ENCODE measurements around the gene ST3GAL6. TPM values are rescaled to one million over a fixed set of nuclear protein-coding genes. Genes with fewer than 3 reads are reported as not detected.
A peak's percentile ranks its signal among the peaks of the same experiment; 100 is the strongest.

ST3GAL6 gene
- total and polyA plus RNA-seq, 2 of the 13 experiments (the other 11 are each of a cell fraction or from before 2014, with no cell fraction given): 17.5 to 23.2 TPM

DNA sequence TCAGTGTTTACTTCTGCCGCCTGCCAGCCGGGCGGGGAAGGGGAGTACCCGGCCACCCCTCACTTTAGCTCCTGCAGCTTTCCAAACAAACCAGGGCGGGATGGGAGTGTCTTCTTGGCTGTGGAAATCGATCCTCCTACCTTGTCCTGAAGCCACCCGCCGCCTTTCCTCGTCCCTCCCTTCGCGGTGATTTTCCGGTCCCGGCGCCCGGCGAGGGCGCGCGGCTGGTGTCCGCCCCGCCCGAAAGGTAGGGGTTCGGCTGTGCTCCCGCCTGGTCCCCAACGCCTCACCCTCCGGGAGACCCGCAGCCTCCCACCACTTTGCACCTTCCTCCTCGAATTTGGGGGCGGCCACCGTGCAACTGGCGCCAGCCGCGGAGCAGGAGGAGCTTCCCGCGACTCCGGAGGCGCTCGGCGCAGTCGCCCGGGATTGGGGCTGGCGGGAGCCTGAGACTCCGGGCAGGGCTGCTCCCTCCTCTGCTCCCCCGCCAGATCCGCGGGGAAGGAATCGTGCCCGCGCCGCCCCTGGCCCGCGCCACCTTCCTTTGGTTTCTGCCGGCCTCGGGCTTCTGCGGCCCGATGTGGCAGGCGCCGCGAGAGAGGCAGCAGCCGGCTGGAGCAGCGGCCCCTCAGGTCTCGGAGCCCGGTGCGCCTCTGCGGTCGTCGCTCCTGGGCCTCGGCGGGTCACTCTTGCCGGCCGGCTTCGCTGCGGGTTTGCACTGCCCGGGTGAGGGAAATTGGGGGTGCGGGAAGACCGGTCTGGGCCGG, 30.7 kb upstream of the ST3GAL6 start (continued):
- TF ChIP-seq RNF2 (conservative IDR thresholded peaks at IDR 0.05; ENCODE audit: low read depth): no peak
- TF ChIP-seq, protein P1, sequence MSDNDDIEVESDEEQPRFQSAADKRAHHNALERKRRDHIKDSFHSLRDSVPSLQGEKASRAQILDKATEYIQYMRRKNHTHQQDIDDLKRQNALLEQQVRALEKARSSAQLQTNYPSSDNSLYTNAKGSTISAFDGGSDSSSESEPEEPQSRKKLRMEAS (IDR thresholded peaks at IDR 0.05): peak; percentile 52
- TF ChIP-seq U2AF1 (optimal IDR thresholded peaks at IDR 0.05; ENCODE audit: low read depth, low read length): no peak
- TF ChIP-seq, protein P2, sequence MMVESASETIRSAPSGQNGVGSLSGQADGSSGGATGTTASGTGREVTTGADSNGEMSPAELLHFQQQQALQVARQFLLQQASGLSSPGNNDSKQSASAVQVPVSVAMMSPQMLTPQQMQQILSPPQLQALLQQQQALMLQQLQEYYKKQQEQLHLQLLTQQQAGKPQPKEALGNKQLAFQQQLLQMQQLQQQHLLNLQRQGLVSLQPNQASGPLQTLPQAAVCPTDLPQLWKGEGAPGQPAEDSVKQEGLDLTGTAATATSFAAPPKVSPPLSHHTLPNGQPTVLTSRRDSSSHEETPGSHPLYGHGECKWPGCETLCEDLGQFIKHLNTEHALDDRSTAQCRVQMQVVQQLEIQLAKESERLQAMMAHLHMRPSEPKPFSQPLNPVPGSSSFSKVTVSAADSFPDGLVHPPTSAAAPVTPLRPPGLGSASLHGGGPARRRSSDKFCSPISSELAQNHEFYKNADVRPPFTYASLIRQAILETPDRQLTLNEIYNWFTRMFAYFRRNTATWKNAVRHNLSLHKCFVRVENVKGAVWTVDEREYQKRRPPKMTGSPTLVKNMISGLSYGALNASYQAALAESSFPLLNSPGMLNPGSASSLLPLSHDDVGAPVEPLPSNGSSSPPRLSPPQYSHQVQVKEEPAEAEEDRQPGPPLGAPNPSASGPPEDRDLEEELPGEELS (CRISPR knock-in tag; IDR thresholded peaks at IDR 0.05): peak; percentile 56; the same call in 1 of the 2 replicates
- no peak for TF ChIP-seq ATM (IDR thresholded peaks at IDR 0.05; ENCODE audit: borderline replicate concordance)
- TF ChIP-seq ELF4 (CRISPR knock-in tag; IDR thresholded peaks at IDR 0.05; ENCODE audit: borderline replicate concordance): no peak
- no peak for TF ChIP-seq ZNF790 (CRISPR knock-in tag; IDR thresholded peaks at IDR 0.05; ENCODE audit: borderline replicate concordance)
- TF ChIP-seq, protein P3, sequence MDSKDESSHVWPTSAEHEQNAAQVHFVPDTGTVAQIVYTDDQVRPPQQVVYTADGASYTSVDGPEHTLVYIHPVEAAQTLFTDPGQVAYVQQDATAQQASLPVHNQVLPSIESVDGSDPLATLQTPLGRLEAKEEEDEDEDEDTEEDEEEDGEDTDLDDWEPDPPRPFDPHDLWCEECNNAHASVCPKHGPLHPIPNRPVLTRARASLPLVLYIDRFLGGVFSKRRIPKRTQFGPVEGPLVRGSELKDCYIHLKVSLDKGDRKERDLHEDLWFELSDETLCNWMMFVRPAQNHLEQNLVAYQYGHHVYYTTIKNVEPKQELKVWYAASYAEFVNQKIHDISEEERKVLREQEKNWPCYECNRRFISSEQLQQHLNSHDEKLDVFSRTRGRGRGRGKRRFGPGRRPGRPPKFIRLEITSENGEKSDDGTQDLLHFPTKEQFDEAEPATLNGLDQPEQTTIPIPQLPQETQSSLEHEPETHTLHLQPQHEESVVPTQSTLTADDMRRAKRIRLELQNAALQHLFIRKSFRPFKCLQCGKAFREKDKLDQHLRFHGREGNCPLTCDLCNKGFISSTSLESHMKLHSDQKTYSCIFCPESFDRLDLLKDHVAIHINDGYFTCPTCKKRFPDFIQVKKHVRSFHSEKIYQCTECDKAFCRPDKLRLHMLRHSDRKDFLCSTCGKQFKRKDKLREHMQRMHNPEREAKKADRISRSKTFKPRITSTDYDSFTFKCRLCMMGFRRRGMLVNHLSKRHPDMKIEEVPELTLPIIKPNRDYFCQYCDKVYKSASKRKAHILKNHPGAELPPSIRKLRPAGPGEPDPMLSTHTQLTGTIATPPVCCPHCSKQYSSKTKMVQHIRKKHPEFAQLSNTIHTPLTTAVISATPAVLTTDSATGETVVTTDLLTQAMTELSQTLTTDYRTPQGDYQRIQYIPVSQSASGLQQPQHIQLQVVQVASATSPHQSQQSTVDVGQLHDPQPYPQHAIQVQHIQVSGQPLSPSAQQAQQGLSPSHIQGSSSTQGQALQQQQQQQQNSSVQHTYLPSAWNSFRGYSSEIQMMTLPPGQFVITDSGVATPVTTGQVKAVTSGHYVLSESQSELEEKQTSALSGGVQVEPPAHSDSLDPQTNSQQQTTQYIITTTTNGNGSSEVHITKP (CRISPR knock-in tag; IDR thresholded peaks at IDR 0.05; ENCODE audit: low read depth): peak; percentile 40; the same call in 1 of the 2 replicates
- no peak for TF ChIP-seq MED1 (CRISPR knock-in tag; IDR thresholded peaks at IDR 0.05)
- TF ChIP-seq PHF20 (CRISPR knock-in tag; IDR thresholded peaks at IDR 0.05): no peak; the same call in 1 of the 2 replicates
- no peak for TF ChIP-seq ZNF780A (CRISPR knock-in tag; IDR thresholded peaks at IDR 0.05)
- 0 out of 2 replicates have a peak, but pooled peaks have one; percentile 20 for TF ChIP-seq NAIF1 (CRISPR knock-in tag; IDR thresholded peaks at IDR 0.05; ENCODE audit: borderline replicate concordance)
- TF ChIP-seq, protein P4, sequence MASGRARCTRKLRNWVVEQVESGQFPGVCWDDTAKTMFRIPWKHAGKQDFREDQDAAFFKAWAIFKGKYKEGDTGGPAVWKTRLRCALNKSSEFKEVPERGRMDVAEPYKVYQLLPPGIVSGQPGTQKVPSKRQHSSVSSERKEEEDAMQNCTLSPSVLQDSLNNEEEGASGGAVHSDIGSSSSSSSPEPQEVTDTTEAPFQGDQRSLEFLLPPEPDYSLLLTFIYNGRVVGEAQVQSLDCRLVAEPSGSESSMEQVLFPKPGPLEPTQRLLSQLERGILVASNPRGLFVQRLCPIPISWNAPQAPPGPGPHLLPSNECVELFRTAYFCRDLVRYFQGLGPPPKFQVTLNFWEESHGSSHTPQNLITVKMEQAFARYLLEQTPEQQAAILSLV (CRISPR knock-in tag; IDR thresholded peaks at IDR 0.05; ENCODE audit: borderline replicate concordance): peak; percentile 33; the same call in 1 of the 2 replicates
- TF ChIP-seq NFIC (IDR thresholded peaks at IDR 0.05; ENCODE audit: low read length): no peak
- no peak for TF ChIP-seq CENPT (CRISPR knock-in tag; IDR thresholded peaks at IDR 0.05; ENCODE audit: low read depth)
- TF ChIP-seq ZNF180 (CRISPR knock-in tag; IDR thresholded peaks at IDR 0.05; ENCODE audit: borderline replicate concordance, low read depth): no peak
- TF ChIP-seq, protein P5, sequence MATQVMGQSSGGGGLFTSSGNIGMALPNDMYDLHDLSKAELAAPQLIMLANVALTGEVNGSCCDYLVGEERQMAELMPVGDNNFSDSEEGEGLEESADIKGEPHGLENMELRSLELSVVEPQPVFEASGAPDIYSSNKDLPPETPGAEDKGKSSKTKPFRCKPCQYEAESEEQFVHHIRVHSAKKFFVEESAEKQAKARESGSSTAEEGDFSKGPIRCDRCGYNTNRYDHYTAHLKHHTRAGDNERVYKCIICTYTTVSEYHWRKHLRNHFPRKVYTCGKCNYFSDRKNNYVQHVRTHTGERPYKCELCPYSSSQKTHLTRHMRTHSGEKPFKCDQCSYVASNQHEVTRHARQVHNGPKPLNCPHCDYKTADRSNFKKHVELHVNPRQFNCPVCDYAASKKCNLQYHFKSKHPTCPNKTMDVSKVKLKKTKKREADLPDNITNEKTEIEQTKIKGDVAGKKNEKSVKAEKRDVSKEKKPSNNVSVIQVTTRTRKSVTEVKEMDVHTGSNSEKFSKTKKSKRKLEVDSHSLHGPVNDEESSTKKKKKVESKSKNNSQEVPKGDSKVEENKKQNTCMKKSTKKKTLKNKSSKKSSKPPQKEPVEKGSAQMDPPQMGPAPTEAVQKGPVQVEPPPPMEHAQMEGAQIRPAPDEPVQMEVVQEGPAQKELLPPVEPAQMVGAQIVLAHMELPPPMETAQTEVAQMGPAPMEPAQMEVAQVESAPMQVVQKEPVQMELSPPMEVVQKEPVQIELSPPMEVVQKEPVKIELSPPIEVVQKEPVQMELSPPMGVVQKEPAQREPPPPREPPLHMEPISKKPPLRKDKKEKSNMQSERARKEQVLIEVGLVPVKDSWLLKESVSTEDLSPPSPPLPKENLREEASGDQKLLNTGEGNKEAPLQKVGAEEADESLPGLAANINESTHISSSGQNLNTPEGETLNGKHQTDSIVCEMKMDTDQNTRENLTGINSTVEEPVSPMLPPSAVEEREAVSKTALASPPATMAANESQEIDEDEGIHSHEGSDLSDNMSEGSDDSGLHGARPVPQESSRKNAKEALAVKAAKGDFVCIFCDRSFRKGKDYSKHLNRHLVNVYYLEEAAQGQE (IDR thresholded peaks at IDR 0.05; ENCODE audit: borderline replicate concordance in 1 of 2, low read depth in 1 of 2, low read length in 2 of 2): no peak
